Breast epithelium (tissue), 4 donors: ENCODE results near the gene UPP1. TPM values are rescaled to one million over a fixed set of nuclear protein-coding genes. Genes with fewer than 3 reads are reported as not detected.
"Not testable (repeated sequence)": the region's sequence is repeated elsewhere in the genome, so short reads cannot be mapped to it uniquely, and the experiment has no call there.

ENCODE experiments used
- DNase-seq, 2 donors: peaks; one replicate each; pipeline ENCODE4 v3.0.0-alpha.2; 2019; ENCODE audit warnings: low spot score in 2 of 2
- H3K27ac ChIP-seq, 2 donors: fragments of 200-600 bp; sonication (generic) in 1 of 2; one replicate each; pipeline ENCODE4 v1.5.1; 2016 to 2019; ENCODE audit warnings: mild to moderate bottlenecking in 1 of 2
- H3K27me3 ChIP-seq, 2 donors: fragments of 200-600 bp; sonication (generic) in 1 of 2; one replicate each; pipeline versions ENCODE4 v1.5.1 to v1.6.0; 2017 to 2019; ENCODE audit warnings: control low read depth in 1 of 2, mild to moderate bottlenecking in 1 of 2
- H3K36me3 ChIP-seq: fragments of 200-600 bp; one replicate; pipeline ENCODE4 v1.5.1; 2019
- H3K4me1 ChIP-seq, 2 donors: fragments of 200-600 bp; sonication (generic); one replicate each; pipeline ENCODE4 v1.5.1; 2016 to 2019; ENCODE audit warnings: control low read depth in 1 of 2
- H3K4me3 ChIP-seq, 3 donors: fragments of 200-600 bp; sonication (generic); 1 replicate in 2 of 3; 2 replicates in 1 of 3; pipeline ENCODE4 v1.5.1; 2016 to 2019; ENCODE audit warnings: mild to moderate bottlenecking in 3 of 3, moderate library complexity in 2 of 3
- H3K9me3 ChIP-seq, 2 donors: fragments of 200-600 bp; sonication (generic) in 1 of 2; one replicate each; pipeline ENCODE4 v1.5.1; 2016 to 2019; ENCODE audit warnings: control low read depth in 1 of 2
- CTCF ChIP-seq, 3 donors: fragments of 450-650 bp; IDR thresholded peaks; one replicate each; pipeline ENCODE4 v1.5.1; 2016 to 2017; ENCODE audit warnings: antibody characterized with exemption in 3 of 3, mild to moderate bottlenecking in 3 of 3, moderate library complexity in 3 of 3
- POLR2A ChIP-seq: fragments of 450-650 bp; IDR thresholded peaks from one replicate; pipeline ENCODE4 v1.6.1; 2016; ENCODE audit warnings: antibody characterized with exemption, mild to moderate bottlenecking, moderate library complexity
- POLR2AphosphoS5 ChIP-seq, 3 donors: sonication (generic); formaldehyde crosslinking; IDR thresholded peaks; one replicate each; pipeline ENCODE4 v1.6.1; 2017; ENCODE audit warnings: antibody characterized with exemption in 3 of 3
- intact Hi-C: fragments of 100-400 bp; cut with DNase I; formaldehyde crosslinking; loops from one replicate; pipeline ENCODE4 v1.15.1; 2023; ENCODE audit warnings: low total_unique reads
- total RNA-seq, 3 donors: library from RNA; depleted of rRNA; stranded (reverse); fragments of >200 nt; gene quantifications; one replicate each; pipeline ENCODE4 v1.1.0, GENCODE V29; 2016

UPP1 gene
- total RNA-seq, 3 donors from 2014 or later: 11.1 to 32.1 (median 19.5) TPM

DNA sequence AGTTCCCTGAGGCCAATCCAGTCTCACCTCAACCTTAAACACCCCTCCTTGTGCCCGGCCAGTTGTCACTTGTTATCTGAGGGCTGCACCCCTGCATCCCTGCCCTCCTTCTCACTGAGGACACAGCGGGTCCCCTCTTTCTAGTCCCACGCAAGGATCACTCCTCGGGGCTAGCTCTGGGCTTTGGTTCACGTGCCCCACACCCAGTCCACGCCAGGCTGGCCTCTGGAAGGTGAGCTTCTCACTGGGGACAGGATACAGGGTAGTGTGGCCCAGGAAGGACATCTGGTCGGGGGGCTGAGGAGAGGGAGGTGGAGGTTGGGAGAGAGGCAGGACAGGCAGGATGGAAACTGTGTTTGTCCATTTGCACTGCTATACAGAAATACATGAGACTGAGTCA is 25.5 kb downstream of the UPP1 start:
- Histone ChIP-seq H3K27ac (no peak overlapping the region), H3K27me3 (no peaks in the 10 kb centered on the region), H3K4me1 (no peaks in the 10 kb centered on the region), H3K36me3 (no peaks in the 10 kb centered on the region), H3K9me3 (no peaks in the 10 kb centered on the region), H3K4me3 (no peak overlapping the region)
- DNase-seq: no peak
- intact Hi-C loops: loop anchor here (1.0 kb wide), 1 partner anchor 160 kb away; no protein-coding TSS in a partner anchor
- TF ChIP-seq CTCF (IDR thresholded peaks at IDR 0.05) (no peak), POLR2AphosphoS5 (IDR thresholded peaks at IDR 0.05) (no peak), POLR2A (no peak)

- no peak for TF ChIP-seq POLR2A
- TF ChIP-seq CTCF (IDR thresholded peaks at IDR 0.05): no peak
- TF ChIP-seq POLR2AphosphoS5 (IDR thresholded peaks at IDR 0.05): no peak
- no peaks in the 10 kb centered on the region for H3K9me3 ChIP-seq
- H3K4me1 ChIP-seq: no peaks in the 10 kb centered on the region
- no peak for DNase-seq
- H3K4me3 ChIP-seq: no peak overlapping the region
- intact Hi-C loops: no loop called here
- no peak overlapping the region for H3K27ac ChIP-seq
- H3K36me3 ChIP-seq: no peaks in the 10 kb centered on the region
- H3K27me3 ChIP-seq: no peaks in the 10 kb centered on the region
These were observed 27.0 kb downstream of the UPP1 start for GRCh38 chr7:48116043-48116442.

DNA sequence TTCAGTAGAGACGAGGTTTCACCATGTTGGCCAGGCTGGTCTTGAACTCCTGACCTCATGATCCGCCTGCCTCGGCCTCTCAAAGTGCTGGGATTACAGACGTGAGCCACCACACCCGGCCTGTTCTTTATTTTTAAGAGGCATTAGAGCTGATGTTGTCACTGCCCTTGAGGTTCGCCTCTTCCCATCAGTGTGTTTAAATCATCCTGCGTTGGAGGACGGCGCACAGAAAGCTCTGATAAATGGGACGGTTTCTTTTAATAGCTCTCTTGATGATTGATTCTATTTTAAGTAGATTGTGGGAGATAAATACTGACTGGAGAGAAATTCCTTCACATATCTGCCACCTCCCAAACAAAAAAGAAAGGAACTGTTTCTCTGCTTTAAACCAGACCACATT is 29.0 kb downstream of the UPP1 start:
- H3K27me3 ChIP-seq: no peaks in the 10 kb centered on the region
- TF ChIP-seq POLR2A (no peak), POLR2AphosphoS5 (IDR thresholded peaks at IDR 0.05) (no peak), CTCF (IDR thresholded peaks at IDR 0.05) (no peak)
- no peaks in the 10 kb centered on the region for H3K9me3 ChIP-seq
- intact Hi-C loops: no loop called here
- no peaks in the 10 kb centered on the region for H3K4me1 ChIP-seq
- no peak overlapping the region for H3K4me3 ChIP-seq
- no peak overlapping the region for H3K27ac ChIP-seq
- no peak for DNase-seq
- H3K36me3 ChIP-seq: peaks cover 4% of the 10 kb centered on the region

DNA sequence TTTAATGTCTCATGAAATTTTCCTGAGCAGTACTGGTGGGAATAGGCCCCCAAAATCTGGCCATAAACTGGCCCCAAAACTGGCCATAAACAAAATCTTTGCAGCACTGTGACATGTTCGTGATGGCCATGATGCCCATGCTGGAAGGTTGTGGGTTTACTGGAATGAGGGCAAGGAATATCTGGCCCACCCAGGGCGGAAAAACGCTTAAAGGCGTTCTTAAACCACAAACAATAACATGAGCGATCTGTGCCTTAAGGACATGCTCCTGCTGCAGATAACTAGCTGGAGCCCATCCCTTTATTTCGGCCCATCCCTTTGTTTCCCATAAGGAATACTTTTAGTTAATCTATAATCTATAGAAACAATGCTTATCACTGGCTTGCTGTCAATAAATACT is 31.5 kb downstream of the UPP1 start:
- H3K27ac ChIP-seq, H3K4me3 ChIP-seq, intact Hi-C loops, DNase-seq, H3K36me3 ChIP-seq, H3K27me3 ChIP-seq, H3K4me1 ChIP-seq, H3K9me3 ChIP-seq: not testable (repeated sequence)

DNA sequence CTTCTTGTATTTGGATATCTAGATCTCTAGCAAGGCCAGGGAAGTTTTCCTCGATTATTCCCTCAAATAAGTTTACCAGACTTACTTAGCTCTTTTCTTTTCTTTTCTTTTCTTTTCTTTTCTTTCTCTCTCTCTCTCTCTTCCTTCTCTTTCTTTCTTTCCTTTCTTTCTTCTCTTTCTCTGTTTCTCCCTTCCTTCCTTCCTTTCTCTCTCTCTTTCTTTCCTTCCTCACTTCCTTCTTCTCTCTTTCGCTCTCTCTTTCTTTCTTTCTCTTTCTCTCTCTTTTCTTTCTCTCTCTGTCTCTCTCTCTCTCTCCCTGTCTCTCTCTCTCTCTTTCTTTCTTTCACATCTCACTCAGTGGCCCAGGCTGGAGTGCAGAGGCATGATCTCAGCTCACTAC is 37.0 kb downstream of the UPP1 start:
- Histone ChIP-seq H3K4me1 (no peaks in the 10 kb centered on the region), H3K27ac (no peak overlapping the region), H3K27me3 (no peaks in the 10 kb centered on the region), H3K36me3 (peaks cover 4% of the 10 kb centered on the region), H3K4me3 (no peak overlapping the region), H3K9me3 (peaks cover 0 to 6% of the 10 kb centered on the region in 2 donors)
- intact Hi-C loops: no loop called here
- TF ChIP-seq POLR2A: no peak
- TF ChIP-seq CTCF (IDR thresholded peaks at IDR 0.05): no peak
- TF ChIP-seq POLR2AphosphoS5 (IDR thresholded peaks at IDR 0.05): no peak
- DNase-seq: no peak

GRCh38 chr7:48130658-48131108 is 41.6 kb downstream of the UPP1 start:
- Histone ChIP-seq H3K4me3 (no peak overlapping the region), H3K4me1 (no peaks in the 10 kb centered on the region), H3K27me3 (no peaks in the 10 kb centered on the region), H3K9me3 (peaks cover 0 to 6% of the 10 kb centered on the region in 2 donors), H3K27ac (no peak overlapping the region), H3K36me3 (no peaks in the 10 kb centered on the region)
- no peak for TF ChIP-seq CTCF (IDR thresholded peaks at IDR 0.05)
- TF ChIP-seq POLR2A: no peak
- TF ChIP-seq POLR2AphosphoS5 (IDR thresholded peaks at IDR 0.05): no peak
- no peak for DNase-seq
- intact Hi-C loops: no loop called here
